DMS114 treated with DMSO at 0.1 percent for 48 hours (cell line): ENCODE results near the gene CPSF7.
"Not testable (repeated sequence)": the region's sequence is repeated elsewhere in the genome, so short reads cannot be mapped to it uniquely, and the experiment has no call there.

ENCODE experiments used
- DNase-seq: peaks from one replicate; lab custom pipeline; 2025; ENCODE audit not compliant: unreplicated experiment; lab: John Stamatoyannopoulos, UW

Gene CPSF7

DNA sequence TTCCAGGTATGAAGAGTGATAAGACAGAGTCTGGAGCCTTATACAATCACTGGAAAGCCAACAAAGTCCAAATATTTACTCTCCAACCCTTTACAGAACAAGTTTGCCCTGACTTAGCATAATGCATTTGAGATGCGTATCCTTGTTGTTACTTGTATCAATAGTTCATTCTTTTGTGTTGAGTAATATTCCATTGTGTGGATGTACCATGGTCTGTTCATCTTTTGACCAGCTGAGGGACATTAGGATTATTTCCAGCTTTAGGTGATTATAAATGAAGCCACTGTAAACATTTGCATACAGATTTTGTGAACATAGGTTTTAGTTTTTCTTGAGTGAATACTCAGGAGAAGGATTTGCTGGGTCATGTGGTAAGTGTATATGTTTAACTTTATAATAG, 9.8 kb upstream of the CPSF7 start:
- no peak for DNase-seq

DNA sequence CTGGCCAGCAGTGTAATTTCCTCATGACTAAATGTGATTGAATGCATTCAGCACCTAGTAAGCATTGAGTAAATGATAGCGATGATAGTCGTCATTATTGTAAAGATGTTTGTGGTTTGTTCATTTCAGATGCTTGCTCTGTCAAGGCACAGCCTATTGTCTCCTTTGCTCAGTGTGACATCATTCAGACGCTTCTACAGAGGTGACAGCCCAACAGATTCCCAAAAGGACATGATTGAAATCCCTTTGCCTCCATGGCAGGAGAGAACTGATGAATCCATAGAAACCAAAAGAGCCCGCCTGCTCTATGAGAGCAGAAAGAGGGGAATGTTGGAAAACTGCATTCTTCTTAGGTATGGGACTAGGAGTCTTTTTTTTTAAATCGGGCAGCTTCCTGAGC, 7.7 kb upstream of the CPSF7 start:
- no peak for DNase-seq

DNA sequence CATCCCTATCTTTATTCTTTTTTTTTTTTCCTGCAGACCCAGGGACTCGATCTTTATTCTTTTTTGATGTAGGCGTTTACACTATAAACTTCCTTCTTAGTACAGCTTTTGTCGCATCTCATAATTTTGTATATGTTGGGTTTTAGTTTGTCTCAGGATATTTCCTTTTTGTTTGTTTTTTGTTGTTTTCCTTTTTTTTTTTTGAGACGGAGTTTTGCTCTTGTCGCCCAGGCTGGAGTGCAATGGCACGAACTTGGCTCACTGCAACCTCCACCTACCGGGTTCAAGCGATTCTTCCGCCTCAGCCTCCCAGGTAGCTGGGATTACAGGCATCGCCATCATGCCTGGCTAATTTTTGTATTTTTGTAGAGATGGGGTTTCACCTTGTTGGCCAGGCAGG, 1.1 kb upstream of the CPSF7 start:
- not testable (repeated sequence) for DNase-seq

DNA sequence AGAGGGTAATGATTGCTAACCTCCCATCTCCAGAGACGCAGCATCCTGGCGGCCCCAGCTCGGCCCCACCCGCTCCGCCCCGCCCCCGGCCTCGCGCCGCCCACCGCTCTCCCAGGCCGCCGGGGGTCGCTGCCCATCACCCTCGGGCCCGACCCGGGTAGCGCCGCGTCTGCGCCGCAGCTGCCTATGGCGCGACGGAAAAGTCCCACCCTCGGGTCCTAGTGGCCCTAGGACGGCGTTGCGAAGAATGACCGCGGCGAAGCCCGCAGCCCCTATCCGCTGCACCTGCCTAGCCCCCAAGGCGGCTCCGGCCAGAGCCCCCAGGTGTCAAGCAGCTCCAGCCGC, 457 bp downstream of the CPSF7 start:
- no peak for DNase-seq

DNA sequence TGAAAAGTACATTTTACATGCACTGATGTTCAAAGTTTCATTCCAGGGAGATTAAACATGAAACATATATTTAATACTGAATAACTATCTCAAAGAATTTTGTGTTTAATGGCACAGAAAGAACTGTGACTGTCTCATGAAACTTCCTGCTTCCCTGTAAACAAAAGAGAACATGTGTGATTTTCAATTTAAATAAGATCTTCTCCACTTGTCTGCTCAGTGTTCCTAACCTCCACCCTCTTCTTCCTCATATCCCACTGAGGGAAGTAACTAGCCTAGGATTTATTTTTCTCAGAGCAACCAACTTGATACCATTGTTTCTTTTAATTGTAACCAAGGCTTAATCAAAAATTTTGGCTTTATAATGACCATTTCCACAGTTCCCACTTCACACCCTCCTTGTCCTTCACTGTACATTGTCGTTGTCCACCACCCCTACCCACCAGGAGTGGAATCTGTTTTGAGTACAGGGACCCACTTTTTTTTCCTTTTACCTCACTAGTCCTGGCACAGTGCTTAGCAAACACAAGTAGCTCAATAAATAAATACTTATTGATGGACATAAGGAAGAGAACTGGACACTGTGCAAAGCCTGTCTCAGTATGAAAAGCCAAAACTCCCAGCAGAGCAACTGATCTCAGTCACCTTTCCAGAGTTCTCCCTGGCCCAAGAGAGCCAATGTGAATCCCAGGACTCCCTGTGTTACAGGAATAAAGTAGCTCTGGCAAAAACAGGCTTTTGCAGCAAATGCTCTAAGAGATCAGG, 4.2 kb downstream of the CPSF7 start:
- no peak for DNase-seq

DNA sequence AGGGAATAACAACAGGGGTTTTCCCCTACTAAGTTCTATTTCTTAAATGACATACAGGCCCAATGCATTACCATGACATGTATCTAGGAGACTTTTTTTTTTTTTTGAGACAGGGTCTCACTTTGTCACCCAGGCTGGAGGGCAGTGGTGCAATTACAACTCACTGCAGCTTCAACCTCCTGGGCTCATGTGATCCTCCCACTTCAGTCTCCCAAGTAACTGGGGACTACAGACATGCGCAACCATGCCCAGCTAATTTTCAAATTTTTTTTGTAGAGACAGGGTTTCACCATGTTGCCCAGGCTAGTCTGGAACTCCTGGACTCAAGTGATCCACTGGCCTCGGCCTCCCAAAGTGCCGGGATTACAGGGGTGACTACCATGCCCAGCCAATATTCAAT, 7.5 kb downstream of the CPSF7 start:
- DNase-seq, result no peak

DNA sequence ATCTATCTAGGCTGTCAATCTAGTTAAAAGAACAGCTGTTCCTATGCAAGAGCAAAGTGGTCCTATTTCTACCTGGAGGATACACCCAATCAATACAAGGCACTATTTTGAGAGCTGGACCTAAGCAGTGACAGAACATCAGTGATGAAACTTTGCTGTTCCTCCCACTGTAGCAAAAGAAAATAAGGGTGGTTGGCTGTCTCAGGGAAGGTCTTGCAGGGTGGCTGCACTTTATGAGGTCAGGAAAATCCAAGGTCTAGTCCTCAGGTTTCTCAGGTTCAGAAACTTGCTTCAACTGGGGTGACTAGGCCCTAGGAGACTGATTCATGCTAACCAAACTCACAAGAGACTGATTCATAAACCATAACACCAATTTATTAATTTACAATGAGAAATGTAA, 11.6 kb downstream of the CPSF7 start:
- no peak for DNase-seq

DNA sequence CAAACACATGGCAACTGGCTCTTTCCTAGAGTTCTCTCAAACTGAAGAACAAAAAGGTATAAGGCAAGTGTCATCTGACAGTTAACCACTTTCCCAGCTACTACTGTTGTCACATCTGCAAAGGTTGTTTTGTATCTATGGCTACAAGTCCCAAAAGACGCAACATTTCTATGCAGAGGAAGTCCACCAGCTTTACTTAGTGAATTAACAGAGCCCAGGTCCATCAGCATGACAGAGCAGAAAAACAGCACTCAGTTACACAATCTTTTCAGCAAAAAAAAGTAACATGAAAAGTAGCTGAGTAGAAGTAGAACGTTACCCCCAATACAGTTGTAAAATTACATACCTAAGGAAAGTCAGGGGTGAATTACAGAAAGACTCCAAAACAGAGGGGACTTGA, 12.1 kb downstream of the CPSF7 start:
- DNase-seq, result no peak

DNA sequence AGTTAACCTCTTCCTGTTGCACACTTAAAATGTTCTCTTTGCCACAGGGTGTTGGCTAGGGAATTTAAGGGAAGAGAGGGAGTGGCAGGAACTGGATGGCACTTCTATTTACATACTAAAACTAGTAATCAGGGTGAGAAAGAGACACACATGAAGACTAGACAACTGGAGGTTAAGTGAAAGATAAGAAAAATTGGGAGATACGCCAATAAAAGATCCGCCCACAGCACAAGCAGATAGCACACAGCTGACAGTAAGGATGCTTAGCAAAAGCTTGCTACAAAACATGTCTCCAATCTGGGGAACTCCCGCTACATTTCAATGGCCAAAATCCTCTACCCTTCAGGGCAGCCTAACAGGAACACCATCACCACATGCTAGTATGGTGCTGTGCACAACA, 12.8 kb downstream of the CPSF7 start:
- DNase-seq, result no peak

DNA sequence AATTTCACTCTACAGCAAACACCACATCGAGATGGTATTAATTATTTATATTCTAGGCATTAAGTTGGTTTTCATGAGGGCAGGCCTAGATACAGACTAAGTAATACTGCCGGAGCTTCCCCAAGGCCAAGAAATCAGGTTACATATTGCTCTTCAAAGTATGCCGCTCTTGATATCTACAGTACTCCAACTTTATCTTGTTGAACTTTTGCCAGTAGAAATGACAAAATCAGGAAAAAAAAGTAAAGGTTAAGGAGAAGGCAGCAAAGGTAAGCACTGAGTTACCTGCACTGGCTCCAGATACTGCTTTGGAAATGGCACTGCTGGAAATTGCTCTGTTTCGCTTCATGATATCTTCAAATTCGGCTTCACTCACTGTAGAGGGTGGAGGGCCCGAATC, 14.4 kb downstream of the CPSF7 start:
- no peak for DNase-seq

DNA sequence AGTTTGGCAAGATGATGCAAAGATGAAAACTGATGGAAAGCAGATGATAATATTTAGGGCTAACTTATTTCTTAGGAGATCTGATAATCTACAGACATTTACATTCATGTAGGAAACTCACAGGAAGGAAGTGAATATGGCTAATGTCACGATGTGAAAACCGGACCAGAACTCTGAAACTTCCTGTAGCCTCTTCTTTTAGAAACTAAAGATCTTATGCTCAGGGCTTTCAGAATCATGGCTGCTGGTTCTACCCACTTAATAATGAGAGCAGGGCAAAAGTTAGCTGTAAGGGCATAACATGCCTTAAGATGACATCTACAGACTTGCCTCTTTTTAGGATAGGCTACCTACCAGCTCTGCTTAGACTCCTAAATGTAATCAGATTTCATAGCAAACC, 15.2 kb downstream of the CPSF7 start:
- no peak for DNase-seq

DNA sequence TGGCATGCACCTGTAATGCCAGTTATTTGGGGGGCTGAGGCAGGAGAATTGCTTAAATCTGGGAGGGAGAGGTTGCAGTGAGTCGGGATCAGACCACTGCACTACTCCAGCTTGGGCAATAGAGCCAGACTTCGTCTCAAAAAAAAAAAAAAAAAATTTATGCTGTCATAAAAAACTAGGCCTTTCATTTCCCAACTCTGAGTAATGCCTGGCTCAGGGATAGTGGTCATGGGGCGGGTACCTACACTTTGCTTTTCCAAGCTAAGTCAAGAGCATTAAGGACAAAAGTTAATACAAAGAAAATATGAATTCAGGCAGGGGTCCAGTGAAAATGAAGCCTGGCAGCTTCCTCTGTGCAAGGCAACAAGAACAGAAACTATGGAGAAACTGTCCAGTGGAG, 16.3 kb downstream of the CPSF7 start:
- DNase-seq, result no peak

DNA sequence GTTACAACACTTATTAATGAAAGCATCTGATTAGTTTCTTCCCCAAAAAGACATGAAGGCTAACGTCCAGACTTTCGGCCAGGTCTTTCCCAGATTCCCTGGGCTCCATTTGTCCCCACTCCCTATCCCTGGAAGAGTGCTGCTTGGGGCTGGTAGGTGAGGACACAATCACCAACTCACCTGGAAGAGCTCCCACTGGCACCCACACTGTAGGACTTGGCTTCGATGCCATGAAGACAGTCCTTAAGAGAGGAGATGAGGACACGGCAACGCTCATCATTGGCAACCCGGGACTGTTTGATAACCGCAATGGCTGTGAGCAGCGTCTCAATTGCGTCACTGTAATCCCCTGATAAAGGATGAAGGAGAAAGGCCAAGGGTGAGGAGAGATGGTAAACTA, 18.2 kb downstream of the CPSF7 start:
- DNase-seq, result no peak

DNA sequence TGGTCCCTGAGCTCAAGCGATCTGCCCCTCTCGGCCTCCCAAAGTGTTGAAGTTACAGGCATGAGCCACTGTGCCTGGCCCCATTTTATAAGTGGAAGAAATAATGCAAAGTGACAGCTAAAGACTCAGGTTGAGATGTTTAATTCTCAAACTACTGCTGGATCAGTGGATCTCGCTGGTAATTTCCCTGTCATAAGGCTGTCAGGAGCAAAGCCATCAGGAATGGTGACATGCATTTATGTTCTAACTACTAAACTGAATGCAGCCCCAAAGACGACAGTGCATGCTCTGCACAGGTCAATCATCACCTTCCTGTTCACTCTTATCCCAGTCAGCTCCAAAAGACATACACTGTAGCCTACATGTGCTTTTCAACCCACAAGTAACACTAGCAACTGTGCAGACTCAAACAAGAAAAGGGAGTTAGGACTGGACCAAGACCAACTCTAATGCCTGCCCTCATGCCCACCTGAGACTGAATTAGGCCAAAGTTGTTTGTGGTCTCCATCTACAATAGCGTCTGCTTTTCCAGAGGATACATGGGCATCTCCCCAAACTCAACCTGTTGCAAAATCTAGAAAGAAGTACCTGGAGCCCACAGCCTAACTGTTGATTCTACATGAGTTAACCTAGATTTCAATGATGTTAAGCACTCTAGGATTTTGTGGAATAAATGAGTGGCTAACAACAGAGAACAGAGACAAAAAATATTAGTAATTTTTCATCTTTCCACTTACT, 22.6 kb downstream of the CPSF7 start:
- no peak for DNase-seq

DNA sequence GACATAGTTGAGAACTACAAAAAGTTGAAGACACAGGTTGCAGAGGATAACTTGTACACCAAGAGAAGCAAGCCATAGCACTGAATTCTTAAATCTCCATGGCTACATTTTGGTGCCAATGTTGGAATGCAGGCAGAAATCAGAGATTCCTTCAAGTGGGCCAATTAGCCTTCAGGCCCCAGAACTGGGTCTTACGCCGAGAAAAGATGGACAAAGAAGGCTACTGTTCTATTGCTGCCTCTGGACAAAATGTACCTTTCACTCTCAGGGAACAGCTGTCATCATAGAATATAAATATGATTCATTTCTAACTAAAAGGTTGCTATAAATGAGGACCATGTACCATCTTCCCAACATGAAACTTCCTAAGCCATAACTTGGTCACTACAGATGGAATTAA, 23.7 kb downstream of the CPSF7 start:
- DNase-seq, result no peak

DNA sequence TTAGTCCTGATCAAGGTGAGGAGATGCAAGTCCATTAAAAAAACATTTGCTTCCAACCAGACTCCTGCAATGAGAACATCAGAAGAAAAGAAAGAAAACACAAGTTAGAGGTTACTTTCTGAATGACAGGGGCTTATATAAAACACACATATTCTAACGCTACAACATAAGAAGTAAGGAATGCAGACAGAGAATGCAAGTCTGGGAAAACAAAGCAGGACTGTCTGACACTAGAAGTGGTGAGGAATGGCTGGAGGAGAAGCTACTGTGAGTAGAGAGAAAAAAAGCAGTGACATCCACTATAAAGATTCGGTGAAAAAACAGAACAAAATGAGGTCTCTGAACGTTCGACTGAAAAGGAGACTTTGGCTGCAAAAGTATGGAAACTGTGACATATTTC, 25.1 kb downstream of the CPSF7 start:
- no peak for DNase-seq

DNA sequence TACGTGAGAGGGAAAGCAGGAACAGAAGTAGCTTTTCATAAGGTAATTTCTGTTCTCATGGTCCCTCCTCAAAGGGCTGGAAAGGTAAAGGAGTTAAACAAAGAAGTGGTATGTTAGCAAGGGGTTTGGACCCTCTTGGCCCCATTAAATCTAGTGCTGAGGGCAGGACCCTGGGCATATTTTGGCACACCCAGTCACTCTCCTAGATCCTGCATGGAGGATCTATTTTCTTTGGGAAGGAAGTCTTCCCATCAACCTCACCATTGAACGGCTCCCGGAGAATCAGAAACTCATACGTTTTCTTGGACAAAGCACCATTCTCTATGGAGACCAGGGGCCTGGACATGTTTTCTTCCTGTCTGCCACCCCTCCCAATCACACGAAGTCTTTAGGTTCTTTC, 25.7 kb downstream of the CPSF7 start:
- no peak for DNase-seq

DNA sequence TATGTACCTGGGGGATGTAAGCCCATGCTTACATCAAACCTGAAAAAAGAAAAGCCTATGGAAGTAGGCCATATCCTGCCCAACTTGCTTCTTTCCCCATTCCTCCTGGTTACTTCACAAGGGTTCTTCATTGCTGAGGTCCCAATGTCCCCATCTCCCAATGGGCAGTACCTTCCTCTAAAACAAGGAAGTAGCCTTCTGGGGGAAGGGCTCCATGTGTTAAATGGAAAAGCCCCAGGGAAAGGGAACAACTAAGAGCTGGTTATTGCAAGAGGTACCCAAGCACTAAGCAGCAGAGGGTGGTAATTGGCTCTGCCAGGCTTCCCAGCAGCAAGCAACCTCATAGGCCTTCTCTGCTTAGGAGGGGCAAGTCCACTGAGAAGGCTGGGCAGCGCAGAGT, 26.1 kb downstream of the CPSF7 start:
- DNase-seq, result no peak

DNA sequence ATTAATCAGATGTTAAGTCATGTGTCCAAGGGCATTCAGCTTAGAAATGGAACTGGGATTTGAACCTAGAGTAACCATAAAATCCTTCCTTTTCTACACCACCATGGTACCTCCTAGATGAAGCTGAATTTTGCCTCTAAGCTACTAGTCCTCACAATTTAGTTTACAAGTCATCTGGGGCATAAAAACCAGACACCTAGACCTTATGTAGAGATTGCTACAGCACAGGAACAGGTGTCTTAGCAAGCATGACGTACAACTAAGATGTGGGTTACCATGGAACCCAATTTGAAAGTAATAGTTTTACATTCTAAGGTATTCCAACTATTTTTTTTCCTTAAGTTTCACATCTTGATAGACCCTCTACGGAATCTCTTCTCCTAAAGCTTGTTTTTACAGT, 28.2 kb downstream of the CPSF7 start:
- DNase-seq, result no peak

DNA sequence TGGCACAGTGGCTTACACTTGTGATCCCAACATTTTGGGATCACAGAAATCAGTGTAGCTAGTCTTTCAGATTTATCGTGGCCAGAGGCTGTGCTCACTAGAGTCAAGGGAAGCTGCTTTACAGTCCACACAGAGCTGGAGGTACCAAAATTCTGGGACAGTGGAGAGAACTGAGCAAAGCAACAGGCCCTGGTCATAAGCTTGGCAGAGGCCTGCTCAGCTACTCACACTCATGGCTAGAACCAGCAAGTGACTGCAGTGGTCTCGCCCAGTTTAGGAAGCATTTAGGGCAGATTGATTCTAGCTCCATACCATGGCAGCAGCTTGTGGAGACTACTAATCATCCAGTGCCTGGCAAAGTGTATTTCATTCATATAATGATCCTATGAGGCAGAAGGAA, 28.6 kb downstream of the CPSF7 start:
- DNase-seq, result no peak

DNA sequence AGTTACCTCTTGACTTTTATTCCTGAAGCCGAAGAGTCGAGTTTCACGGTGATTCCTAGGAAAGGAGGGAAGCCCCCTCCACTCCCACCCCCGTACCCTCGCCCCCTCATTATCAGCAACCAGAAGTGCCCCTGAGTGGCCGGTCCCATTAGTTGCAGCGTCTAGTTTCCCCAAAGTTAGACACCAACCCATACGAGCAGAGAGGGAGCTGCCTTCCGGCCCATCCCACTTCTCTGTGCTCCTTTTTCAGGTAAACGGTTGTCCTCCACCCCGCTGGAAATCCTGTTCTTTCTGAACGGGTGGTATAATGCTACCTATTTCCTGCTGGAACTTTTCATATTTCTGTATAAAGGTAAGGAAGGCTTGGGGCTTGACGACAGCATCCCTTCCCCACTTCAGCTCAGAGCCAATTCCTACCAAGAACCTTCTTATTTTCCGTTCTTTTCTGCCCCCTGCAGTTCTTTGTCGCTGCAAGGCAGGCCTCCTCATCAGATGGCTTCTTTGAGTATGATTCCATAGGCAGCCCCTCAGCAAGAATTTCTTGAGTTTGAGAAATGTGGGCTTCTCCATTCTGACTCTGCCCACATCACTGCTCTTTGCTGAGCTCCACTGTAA, 36.7 kb downstream of the CPSF7 start:
- DNase-seq, result no peak

DNA sequence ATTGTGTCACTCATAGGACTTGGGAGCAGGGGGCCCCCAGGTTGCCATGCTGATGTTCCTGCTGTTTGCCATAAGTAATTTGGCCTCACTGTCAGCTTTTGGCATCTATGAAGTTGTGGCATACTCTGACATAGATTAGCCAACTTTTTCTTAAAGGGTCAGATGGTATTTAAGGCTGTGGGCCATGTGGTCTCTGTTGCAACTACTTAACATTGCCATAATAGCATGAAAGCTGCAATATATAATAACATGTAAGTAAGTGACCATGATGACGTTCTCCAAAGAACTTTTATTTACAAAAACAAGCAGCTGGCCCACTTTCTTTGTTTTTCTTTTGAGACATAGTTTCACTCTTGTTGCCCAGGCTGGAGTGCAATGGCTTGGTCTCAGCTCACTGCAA, 39.6 kb downstream of the CPSF7 start:
- no peak for DNase-seq
